CD4-positive, alpha-beta T cell (primary cell): ENCODE data around the gene CASQ1. TPM values are rescaled to one million over a fixed set of nuclear protein-coding genes. Genes with fewer than 3 reads are reported as not detected.

ENCODE experiments used
- ATAC-seq: fragments of 200-7000 bp; cut with Tn5 transposase; one replicate; pipeline ENCODE4 v1.10.0; 2022; ENCODE audit warnings: mild to moderate bottlenecking; ENCODE audit not compliant: poor library complexity
- CTCF ChIA-PET: fragments of 350-600 bp; sonication (Branson Sonifier 250); formaldehyde crosslinking; loops from one replicate; lab custom pipeline; 2021; ENCODE audit warnings: antibody characterized with exemption, inconsistent platforms; lab: Charles Lee
- POLR2A ChIA-PET: fragments of 350-600 bp; sonication (Branson Sonifier 250); formaldehyde crosslinking; loops from one replicate; lab custom pipeline; 2021; ENCODE audit warnings: antibody characterized with exemption, inconsistent platforms; lab: Charles Lee
- DNase-seq, 14 experiments: peaks; one replicate each; pipeline ENCODE4 v3.0.0-alpha.2; 2013 to 2020; ENCODE audit warnings: mixed read lengths in 2 of 14
- H3K27ac ChIP-seq, 2 donors: one replicate each; pipeline versions ENCODE4 v1.5.1 to v1.7.0; 2013; ENCODE audit warnings: low read length in 2 of 2, low read depth in 1 of 2, mild to moderate bottlenecking in 1 of 2
- H3K27me3 ChIP-seq, 2 experiments: 1 replicate in 1 of 2; 2 replicates in 1 of 2; pipeline versions ENCODE4 v1.6.1 to v1.7.0; 2013; ENCODE audit warnings: low read length in 2 of 2, control low read depth in 1 of 2, mild to moderate bottlenecking in 1 of 2, moderate library complexity in 1 of 2; ENCODE audit not compliant: insufficient read depth in 2 of 2, control insufficient read depth in 1 of 2
- H3K36me3 ChIP-seq: one replicate; pipeline ENCODE4 v1.6.1; 2013; ENCODE audit warnings: low read length, control low read depth; ENCODE audit not compliant: insufficient read depth
- H3K4me1 ChIP-seq: one replicate; pipeline ENCODE4 v1.6.1; 2013; ENCODE audit warnings: low read length, control low read depth; ENCODE audit not compliant: insufficient read depth
- H3K4me3 ChIP-seq: one replicate; pipeline ENCODE4 v1.5.1; 2013; ENCODE audit warnings: mild to moderate bottlenecking, low read length, moderate library complexity
- H3K9me3 ChIP-seq, 2 experiments: 1 replicate in 1 of 2; 2 replicates in 1 of 2; pipeline versions ENCODE4 v1.6.1 to v1.7.0; 2013; ENCODE audit warnings: low read length in 2 of 2, mild to moderate bottlenecking in 2 of 2, control low read depth in 1 of 2, moderate library complexity in 1 of 2; ENCODE audit not compliant: control insufficient read depth in 1 of 2, insufficient read depth in 1 of 2
- H3K27ac Mint-ChIP-seq: one replicate; pipeline ENCODE4 v1.8.0; 2020; ENCODE audit warnings: mixed read lengths
- H3K27me3 Mint-ChIP-seq: one replicate; pipeline ENCODE4 v1.8.0; 2021; ENCODE audit warnings: mixed read lengths
- H3K36me3 Mint-ChIP-seq: one replicate; pipeline ENCODE4 v1.8.0; 2021; ENCODE audit warnings: low read depth, mixed read lengths
- H3K4me1 Mint-ChIP-seq: one replicate; pipeline ENCODE4 v1.8.0; 2021; ENCODE audit warnings: low read depth, mixed read lengths
- H3K4me3 Mint-ChIP-seq: one replicate; pipeline ENCODE4 v1.8.0; 2020; ENCODE audit warnings: mild to moderate bottlenecking, mixed read lengths
- H3K9me3 Mint-ChIP-seq: one replicate; pipeline ENCODE4 v1.8.0; 2020; ENCODE audit warnings: mixed read lengths
- CTCF ChIP-seq: fragments of 200-600 bp; IDR thresholded peaks from one replicate; pipeline ENCODE4 v1.8.0; 2022; ENCODE audit warnings: antibody characterized with exemption, mild to moderate bottlenecking
- intact Hi-C, 2 experiments: fragments of 100-400 bp; cut with DNase I in 1 of 2; cut with micrococcal nuclease in 1 of 2; formaldehyde crosslinking; loops; one replicate each; pipeline versions ENCODE4 v1.15.1 to v1.9.0; 2023 to 2025; cut with DNase I, micrococcal nuclease
- total RNA-seq, 174 experiments: library from RNA in 2 of 174; stranded (reverse) in 2 of 174; gene quantifications; one replicate each; pipeline ENCODE4 v1.2.3 and lab custom pipeline; 2021 to 2026

CASQ1 gene
- total RNA-seq, 2 experiments from 2014 or later, result not detected

GRCh38 chr1:160186246-160186645 is 4.1 kb upstream of the CASQ1 start:
- CTCF ChIA-PET, result no interaction called here
- Mint-ChIP-seq H3K4me1 (no peaks in the 10 kb centered on the region), H3K27ac (no peak overlapping the region), H3K36me3 (no peaks in the 10 kb centered on the region), H3K4me3 (no peak overlapping the region), H3K9me3 (no peaks in the 10 kb centered on the region), H3K27me3 (peaks cover 10% of the 10 kb centered on the region)
- H3K4me3 ChIP-seq, result no peak overlapping the region
- no peak for TF ChIP-seq CTCF
- no peak for DNase-seq
- intact Hi-C loops, result no loop called here
- no peaks in the 10 kb centered on the region for H3K4me1 ChIP-seq
- ATAC-seq, result no peak
- no peak overlapping the region for H3K27ac ChIP-seq
- POLR2A ChIA-PET, result no interaction called here
- no peaks in the 10 kb centered on the region for H3K36me3 ChIP-seq
- H3K27me3 ChIP-seq, result no peaks in the 10 kb centered on the region
- H3K9me3 ChIP-seq, result no peaks in the 10 kb centered on the region

GRCh38 chr1:160186729-160187128 is 3.6 kb upstream of the CASQ1 start:
- CTCF ChIA-PET, result no interaction called here
- no peak overlapping the region for H3K4me3 ChIP-seq

GRCh38 chr1:160187407-160187806 is 3.0 kb upstream of the CASQ1 start:
- Mint-ChIP-seq H3K27ac (no peak overlapping the region), H3K4me3 (no peak overlapping the region), H3K4me1 (no peaks in the 10 kb centered on the region), H3K36me3 (no peaks in the 10 kb centered on the region), H3K27me3 (peaks cover 5% of the 10 kb centered on the region), H3K9me3 (no peaks in the 10 kb centered on the region)
- TF ChIP-seq CTCF, result no peak
- Histone ChIP-seq H3K27ac (no peak overlapping the region), H3K36me3 (no peaks in the 10 kb centered on the region), H3K27me3 (no peaks in the 10 kb centered on the region), H3K9me3 (no peaks in the 10 kb centered on the region), H3K4me1 (no peaks in the 10 kb centered on the region), H3K4me3 (no peak overlapping the region)
- ChIA-PET POLR2A (no interaction called here), CTCF (interaction anchor here (0.9 kb wide), 1 partner anchor 65 kb away, joined by 4 read pairs; no protein-coding TSS in a partner anchor)
- DNase-seq (no peak), ATAC-seq (no peak)
- intact Hi-C loops, result no loop called here

More at GRCh38 chr1:160186729-160187128, 3.6 kb upstream of the CASQ1 start:
- intact Hi-C loops, result no loop called here
- Mint-ChIP-seq H3K9me3 (no peaks in the 10 kb centered on the region), H3K27ac (no peak overlapping the region), H3K4me3 (no peak overlapping the region), H3K4me1 (no peaks in the 10 kb centered on the region), H3K36me3 (no peaks in the 10 kb centered on the region), H3K27me3 (peaks cover 9% of the 10 kb centered on the region)
- no peak overlapping the region for H3K27ac ChIP-seq
- POLR2A ChIA-PET, result no interaction called here
- no peak for ATAC-seq
- no peaks in the 10 kb centered on the region for H3K9me3 ChIP-seq
- no peaks in the 10 kb centered on the region for H3K4me1 ChIP-seq
- no peak for TF ChIP-seq CTCF
- no peaks in the 10 kb centered on the region for H3K27me3 ChIP-seq
- no peaks in the 10 kb centered on the region for H3K36me3 ChIP-seq
- DNase-seq, result no peak
